Esophagus squamous epithelium (tissue), 5 donors: ENCODE measurements around the gene C2orf92. TPM values are rescaled to one million over a fixed set of nuclear protein-coding genes. Genes with fewer than 3 reads are reported as not detected.

Source experiments
- DNase-seq: peaks from one replicate; lab custom pipeline; 2025; lab: John Stamatoyannopoulos, UW
- H3K27ac ChIP-seq, 4 donors: fragments of 200-600 bp; sonication (generic); one replicate each; pipeline ENCODE4 v1.5.1; 2016 to 2019; ENCODE audit warnings: mild to moderate bottlenecking in 1 of 4
- H3K27me3 ChIP-seq, 4 donors: fragments of 200-600 bp; sonication (generic); 1 replicate in 3 of 4; 2 replicates in 1 of 4; pipeline versions ENCODE4 v1.5.1 to v1.6.0; 2017 to 2021; ENCODE audit warnings: antibody characterized with exemption in 1 of 4
- H3K36me3 ChIP-seq, 3 donors: fragments of 200-600 bp; sonication (generic); one replicate each; pipeline ENCODE4 v1.5.1; 2016 to 2019
- H3K4me1 ChIP-seq, 3 donors: fragments of 200-600 bp; sonication (generic); one replicate each; pipeline ENCODE4 v1.5.1; 2017 to 2019
- H3K4me3 ChIP-seq, 4 donors: fragments of 200-600 bp; sonication (generic); 1 replicate in 3 of 4; 2 replicates in 1 of 4; pipeline ENCODE4 v1.5.1; 2016 to 2019; ENCODE audit warnings: mild to moderate bottlenecking in 2 of 4, moderate library complexity in 1 of 4
- H3K9me3 ChIP-seq, 3 donors: fragments of 200-600 bp; sonication (generic); one replicate each; pipeline ENCODE4 v1.5.1; 2016 to 2019
- CTCF ChIP-seq, 6 experiments: fragments of 450-650 bp in 4 of 6; fragments of 200-600 bp in 2 of 6; sonication (generic) in 2 of 6; IDR thresholded peaks; one replicate each; pipeline ENCODE4 v1.5.1; 2016 to 2019; ENCODE audit warnings: antibody characterized with exemption in 6 of 6, mild to moderate bottlenecking in 4 of 6, moderate library complexity in 4 of 6
- POLR2A ChIP-seq, 4 donors: fragments of 450-650 bp; IDR thresholded peaks; one replicate each; pipeline ENCODE4 v1.6.1; 2017; ENCODE audit warnings: antibody characterized with exemption in 4 of 4, mild to moderate bottlenecking in 4 of 4, moderate library complexity in 3 of 4
- WGBS, 2 donors: methylation state at CpG; one replicate each; pipeline ENCODE4 v1.1.5; 2018; 5-methylcytosine and 5-hydroxymethylcytosine counted together
- intact Hi-C: fragments of 100-400 bp; cut with DNase I; formaldehyde crosslinking; loops from one replicate; pipeline ENCODE4 v1.15.0; 2022
- total RNA-seq, 4 donors: library from RNA; depleted of rRNA; stranded (reverse); fragments of >200 nt; gene quantifications; one replicate each; pipeline ENCODE4 v1.1.0, GENCODE V29; 2016
- donor health status: DM: yes; HTN: yes; CAD: no.

C2orf92 gene
- total RNA-seq, 4 donors from 2014 or later: 2.5 to 12.8 (median 2.5) TPM; not detected in 1

- intact Hi-C loops: no loop called here
- no peak for DNase-seq
- Histone ChIP-seq H3K9me3 (peaks cover 0 to 4% (median 3%) of the 10 kb centered on the region in 3 donors), H3K4me3 (no peak overlapping the region), H3K27ac (no peak overlapping the region), H3K27me3 (peaks cover 0 to 17% (median 0%) of the 10 kb centered on the region in 4 donors), H3K4me1 (peaks cover 0 to 19% (median 0%) of the 10 kb centered on the region in 3 donors), H3K36me3 (no peaks in the 10 kb centered on the region)
- no peak for TF ChIP-seq POLR2A (IDR thresholded peaks at IDR 0.05)
- no peak for TF ChIP-seq CTCF (IDR thresholded peaks at IDR 0.05)
- 91 to 92% methylated on average over 12 to 22 of the region's 31 CpGs for WGBS, 2 donors
These were observed 55.6 kb downstream of the C2orf92 start for GRCh38 chr2:97724946-97725688.

- 65 to 75% methylated on average over 4 of the region's 4 CpGs for WGBS, 2 donors
- peaks cover 0 to 10% (median 7%) of the 10 kb centered on the region in 3 donors for H3K9me3 ChIP-seq
- H3K36me3 ChIP-seq: no peaks in the 10 kb centered on the region
- peaks cover 0 to 19% (median 0%) of the 10 kb centered on the region in 3 donors for H3K4me1 ChIP-seq
- TF ChIP-seq POLR2A (IDR thresholded peaks at IDR 0.05): no peak
- no peak for TF ChIP-seq CTCF (IDR thresholded peaks at IDR 0.05)
- intact Hi-C loops: no loop called here
- H3K4me3 ChIP-seq: no peak overlapping the region
- H3K27ac ChIP-seq: no peak overlapping the region
- peaks cover 0 to 17% (median 0%) of the 10 kb centered on the region in 4 donors for H3K27me3 ChIP-seq
- DNase-seq: no peak
These were observed 57.0 kb downstream of the C2orf92 start for GRCh38 chr2:97726261-97727064.

- peaks cover 0 to 17% (median 0%) of the 10 kb centered on the region in 4 donors for H3K27me3 ChIP-seq
- peaks cover 0 to 10% (median 7%) of the 10 kb centered on the region in 3 donors for H3K9me3 ChIP-seq
- no peak for TF ChIP-seq POLR2A (IDR thresholded peaks at IDR 0.05)
- no peak for TF ChIP-seq CTCF (IDR thresholded peaks at IDR 0.05)
- no peak overlapping the region for H3K27ac ChIP-seq
- intact Hi-C loops: no loop called here
- peaks cover 0 to 19% (median 0%) of the 10 kb centered on the region in 3 donors for H3K4me1 ChIP-seq
- no peak for DNase-seq
- WGBS, 2 donors: 84 to 85% methylated on average over 7 of the region's 7 CpGs
- H3K36me3 ChIP-seq: no peaks in the 10 kb centered on the region
- no peak overlapping the region for H3K4me3 ChIP-seq
These were observed 57.8 kb downstream of the C2orf92 start for GRCh38 chr2:97727296-97727695.

- DNase-seq: no peak
- Histone ChIP-seq H3K27me3 (peaks cover 0 to 17% (median 0%) of the 10 kb centered on the region in 4 donors), H3K9me3 (peaks cover 0 to 10% (median 7%) of the 10 kb centered on the region in 3 donors), H3K36me3 (no peaks in the 10 kb centered on the region), H3K4me3 (no peak overlapping the region), H3K4me1 (peaks cover 0 to 19% (median 0%) of the 10 kb centered on the region in 3 donors), H3K27ac (peak overlapping the region in 1 of 4 donors; percentile 29)
- intact Hi-C loops: no loop called here
- WGBS, 2 donors: 30 to 39% methylated on average over 10 to 12 of the region's 12 CpGs
- TF ChIP-seq POLR2A (IDR thresholded peaks at IDR 0.05): no peak
- TF ChIP-seq CTCF (IDR thresholded peaks at IDR 0.05): no peak
These were observed 58.7 kb downstream of the C2orf92 start for GRCh38 chr2:97728091-97728731.
